SK-N-SH (cell line): ENCODE measurements around the gene CHERP. TPM values are rescaled to one million over a fixed set of nuclear protein-coding genes. Genes with fewer than 3 reads are reported as not detected.

Experiments used
- CTCF ChIA-PET: fragments of 300-600, 350-600 bp; formaldehyde crosslinking; extraction: SDS; loops from one replicate; lab custom pipeline; 2021; lab: Yijun Ruan, JAX
- POLR2A ChIA-PET: fragments of 350-600 bp; sonication (Branson Sonifier 250); formaldehyde crosslinking; extraction: SDS; loops from one replicate; lab custom pipeline; 2020; ENCODE audit warnings: antibody characterized with exemption, inconsistent platforms; lab: Yijun Ruan, JAX
- DNase-seq: peaks from one replicate; pipeline ENCODE4 v3.0.0; 2012
- H2AFZ ChIP-seq: fragments of 200-600 bp; sonication (generic); 2 replicates; pipeline ENCODE4 v1.8.1; 2016; ENCODE audit warnings: antibody characterized with exemption, mild to moderate bottlenecking, low read depth
- H3F3A ChIP-seq: fragments of 200-600 bp; sonication (generic); replicated peaks from 2 replicates; pipeline ENCODE3; 2016; ENCODE audit warnings: antibody characterized with exemption, mild to moderate bottlenecking; ENCODE audit not compliant: insufficient read depth
- H3K27ac ChIP-seq, 2 experiments: fragments of 200-500 bp in 1 of 2; fragments of 200-600 bp in 1 of 2; sonication (Bioruptor generic) in 1 of 2; sonication (generic), shearing (Covaris generic) in 1 of 2; 2 replicates each; pipeline versions ENCODE4 v1.5.1 to v1.6.1; 2014 to 2016; ENCODE audit warnings: low read depth in 2 of 2, inconsistent platforms in 1 of 2, low read length in 1 of 2, mild to moderate bottlenecking in 1 of 2, mixed read lengths in 1 of 2
- H3K27me3 ChIP-seq: fragments of 200-600 bp; sonication (generic), shearing (Covaris generic); 2 replicates; pipeline ENCODE4 v1.6.1; 2016; ENCODE audit warnings: mixed run types; ENCODE audit not compliant: insufficient read depth
- H3K36me3 ChIP-seq, 2 experiments: fragments of 200-500 bp in 1 of 2; fragments of 200-600 bp in 1 of 2; sonication (Bioruptor generic) in 1 of 2; sonication (generic) in 1 of 2; replicated peaks in 1 of 2; 2 replicates each; pipeline versions ENCODE3 to v1.5.1; 2014 to 2016; ENCODE audit warnings: low read length in 1 of 2, mild to moderate bottlenecking in 1 of 2; ENCODE audit not compliant: insufficient read depth in 2 of 2, control insufficient read depth in 1 of 2
- H3K4me1 ChIP-seq, 2 experiments: fragments of 200-500 bp in 1 of 2; fragments of 200-600 bp in 1 of 2; sonication (Bioruptor generic) in 1 of 2; sonication (generic), shearing (Covaris generic) in 1 of 2; 2 replicates each; pipeline versions ENCODE4 v1.5.1 to v1.6.1; 2014 to 2016; ENCODE audit warnings: low read depth in 1 of 2, low read length in 1 of 2, mixed run types in 1 of 2; ENCODE audit not compliant: insufficient read depth in 2 of 2, control insufficient read depth in 1 of 2
- H3K4me2 ChIP-seq: fragments of 200-600 bp; sonication (generic), shearing (Covaris generic); 2 replicates; pipeline ENCODE4 v1.6.1; 2017; ENCODE audit warnings: mixed run types
- H3K4me3 ChIP-seq, 2 experiments: fragments of 200-500 bp in 1 of 2; fragments of 200-600 bp in 1 of 2; sonication (Bioruptor generic) in 1 of 2; sonication (generic), shearing (Covaris generic) in 1 of 2; 2 replicates each; pipeline versions ENCODE4 v1.5.1 to v1.8.1; 2014 to 2016; ENCODE audit warnings: low read depth in 2 of 2, inconsistent platforms in 1 of 2, low read length in 1 of 2, mild to moderate bottlenecking in 1 of 2, mixed read lengths in 1 of 2, moderate library complexity in 1 of 2
- H3K79me2 ChIP-seq: fragments of 200-600 bp; sonication (generic); 2 replicates; pipeline ENCODE4 v1.8.1; 2017; ENCODE audit warnings: mild to moderate bottlenecking; ENCODE audit not compliant: insufficient read depth
- H3K9ac ChIP-seq: fragments of 200-600 bp; sonication (generic); 2 replicates; pipeline ENCODE4 v1.6.1; 2017; ENCODE audit warnings: mixed run types
- H3K9me2 ChIP-seq: fragments of 200-600 bp; sonication (generic); 2 replicates; pipeline ENCODE4 v1.6.1; 2017; ENCODE audit warnings: mixed run types
- H3K9me3 ChIP-seq: fragments of 200-600 bp; sonication (generic); 2 replicates; pipeline ENCODE4 v1.6.1; 2017; ENCODE audit warnings: mixed run types, mild to moderate bottlenecking, moderate library complexity
- H4K20me1 ChIP-seq: fragments of 200-600 bp; sonication (generic); 2 replicates; pipeline ENCODE4 v1.6.1; 2017; ENCODE audit warnings: mild to moderate bottlenecking, mixed run types; ENCODE audit not compliant: insufficient read depth
- ELF1 ChIP-seq: IDR thresholded peaks from 2 replicates; pipeline ENCODE4 v1.4.0; 2012
- EP300 ChIP-seq, 2 experiments: IDR thresholded peaks; 2 replicates each; pipeline versions ENCODE4 v1.4.0 to v1.6.1; 2012; ENCODE audit warnings: borderline replicate concordance in 1 of 2, low read depth in 1 of 2, low read length in 1 of 2
- FOXJ3 ChIP-seq: sonication (generic); formaldehyde crosslinking; IDR thresholded peaks from 2 replicates; pipeline ENCODE4 v1.5.1; 2020; ENCODE audit warnings: mild to moderate bottlenecking, missing genetic modification reagents
- FOXM1 ChIP-seq: IDR thresholded peaks from 2 replicates; pipeline ENCODE4 v1.4.0; 2012; ENCODE audit warnings: low read depth, mild to moderate bottlenecking
- GABPA ChIP-seq: IDR thresholded peaks from 2 replicates; pipeline ENCODE4 v1.4.0; 2012; ENCODE audit warnings: low read depth, mild to moderate bottlenecking
- IRF3 ChIP-seq: fragments of 150-350 bp; IDR thresholded peaks from 2 replicates; pipeline ENCODE4 v1.6.1; 2016; ENCODE audit warnings: mild to moderate bottlenecking, low read depth, low read length
- JUND ChIP-seq: IDR thresholded peaks from 2 replicates; pipeline ENCODE4 v1.4.0; 2012
- MEF2A ChIP-seq: IDR thresholded peaks from 2 replicates; pipeline ENCODE4 v1.4.0; 2012; ENCODE audit warnings: low read depth, borderline replicate concordance
- MXI1 ChIP-seq: IDR thresholded peaks from 2 replicates; pipeline ENCODE4 v1.6.1; 2012; ENCODE audit warnings: mild to moderate bottlenecking, low read depth, low read length, improper control_type of control experiment
- NFIC ChIP-seq: IDR thresholded peaks from 2 replicates; pipeline ENCODE4 v1.4.0; 2012; ENCODE audit warnings: borderline replicate concordance
- NRF1 ChIP-seq: IDR thresholded peaks from 2 replicates; pipeline ENCODE4 v1.6.1; 2012; ENCODE audit warnings: low read depth, mild to moderate bottlenecking, low read length
- POLR2AphosphoS5 ChIP-seq: IDR thresholded peaks from 2 replicates; pipeline ENCODE4 v1.6.1; 2012; ENCODE audit warnings: low read depth, low read length
- RXRA ChIP-seq: IDR thresholded peaks from 2 replicates; pipeline ENCODE4 v1.4.0; 2012; ENCODE audit warnings: low read depth, mild to moderate bottlenecking, borderline replicate concordance
- SIN3A ChIP-seq: IDR thresholded peaks from 2 replicates; pipeline ENCODE4 v1.6.1; 2012; ENCODE audit warnings: low read depth, mild to moderate bottlenecking, low read length, moderate library complexity, borderline replicate concordance
- TAF1 ChIP-seq: IDR thresholded peaks from 2 replicates; pipeline ENCODE4 v1.6.1; 2012; ENCODE audit warnings: low read depth, mild to moderate bottlenecking, low read length, moderate library complexity, borderline replicate concordance
- TCF12 ChIP-seq: IDR thresholded peaks from 2 replicates; pipeline ENCODE4 v1.4.0; 2012
- USF1 ChIP-seq: IDR thresholded peaks from 2 replicates; pipeline ENCODE4 v1.4.0; 2012; ENCODE audit warnings: low read depth, borderline replicate concordance
- USF2 ChIP-seq: fragments of 150-350 bp; IDR thresholded peaks from 2 replicates; pipeline ENCODE4 v1.6.1; 2017; ENCODE audit warnings: antibody characterized with exemption, low read length, low read depth, borderline replicate concordance
- YY1 ChIP-seq: IDR thresholded peaks from 2 replicates; pipeline ENCODE4 v1.4.0; 2012; ENCODE audit warnings: low read depth, mild to moderate bottlenecking
- ZBTB33 ChIP-seq: IDR thresholded peaks from 2 replicates; pipeline ENCODE4 v1.4.0; 2012; ENCODE audit warnings: low read depth, borderline replicate concordance
- WGBS: methylation state at CpG from one replicate; pipeline ENCODE4 v1.1.6; 2017; ENCODE audit warnings: low lambda C conversion rate; 5-methylcytosine and 5-hydroxymethylcytosine counted together
- polyA plus RNA-seq, 3 experiments: library from polyadenylated mRNA; depleted of rRNA; stranded (reverse); fragments of >200 nt; gene quantifications; 2 replicates each; pipeline ENCODE4 v1.2.3, GENCODE V29; 2012

Gene CHERP
- polyA plus RNA-seq, 1 of the 3 experiments (the other 2 are of a cell fraction) = 16.8 TPM

- H3K36me3 ChIP-seq = no peaks in the 10 kb centered on the region
- H2AFZ ChIP-seq = peak overlapping the region; percentile 65; the same call in 1 of the 2 replicates
- TF ChIP-seq NFIC (no peak), SIN3A (0 out of 2 replicates have a peak, but pooled peaks have one; percentile 13), MXI1 (peak; percentile 32; the same call in 1 of the 2 replicates), NRF1 (no peak), RXRA (no peak), JUND (no peak), ZBTB33 (no peak)
- H3K9me3 ChIP-seq = no peaks in the 10 kb centered on the region
- CTCF ChIA-PET = interaction anchor here (1.4 to 1.5 kb wide), 2 partner anchors 28 to 30 kb away, joined by 4 to 5 read pairs; no protein-coding TSS in a partner anchor
- H3K4me3 ChIP-seq = peak overlapping the region; percentile 75 to 77
- H3K9me2 ChIP-seq = no peaks in the 10 kb centered on the region
- POLR2A ChIA-PET = interaction anchor here (0.8 kb wide), 1 partner anchor 13 kb away, joined by 5 read pairs; no protein-coding TSS in a partner anchor
- WGBS = 2% methylated on average over 10 of the region's 67 CpGs
- peak overlapping the region; percentile 69 for H3K9ac ChIP-seq
- peak overlapping the region; percentile 88 for H3K4me2 ChIP-seq
- peaks cover 3% of the 10 kb centered on the region for H3F3A ChIP-seq
- H3K79me2 ChIP-seq = peaks cover 53% of the 10 kb centered on the region
- peaks cover 23% of the 10 kb centered on the region; the same call in 1 of the 2 replicates for H4K20me1 ChIP-seq
- peak overlapping the region in 1 of 2 experiments; percentile 18; a peak in 2 of 4 replicates for H3K27ac ChIP-seq
- no peaks in the 10 kb centered on the region for H3K27me3 ChIP-seq
- DNase-seq = no peak
- H3K4me1 ChIP-seq = peaks cover 8 to 17% of the 10 kb centered on the region in 2 experiments; a peak in 3 of 4 replicates
Measured at GRCh38 chr19:16470911-16471811, 71.1 kb downstream of the CHERP start.

- no peak overlapping the region for H3K27ac ChIP-seq
- WGBS = 34% methylated on average over 7 of the region's 7 CpGs
- H3K9me2 ChIP-seq = no peaks in the 10 kb centered on the region
- POLR2A ChIA-PET = no interaction called here
- H3K4me2 ChIP-seq = peak overlapping the region; percentile 88
- H3K4me3 ChIP-seq = peak overlapping the region; percentile 75 to 77
- no peak overlapping the region for H2AFZ ChIP-seq
- H3K36me3 ChIP-seq = no peaks in the 10 kb centered on the region
- CTCF ChIA-PET = interaction anchor here (1.4 to 1.5 kb wide), 2 partner anchors 28 to 29 kb away, joined by 4 to 5 read pairs; no protein-coding TSS in a partner anchor
- H3K4me1 ChIP-seq = peaks cover 8 to 17% of the 10 kb centered on the region in 2 experiments; a peak in 3 of 4 replicates
- no peaks in the 10 kb centered on the region for H3K9me3 ChIP-seq
- peak overlapping the region; percentile 69; the same call in 1 of the 2 replicates for H3K9ac ChIP-seq
- peaks cover 60% of the 10 kb centered on the region for H3K79me2 ChIP-seq
- no peaks in the 10 kb centered on the region for H3K27me3 ChIP-seq
- DNase-seq = no peak
- H3F3A ChIP-seq = peaks cover 3% of the 10 kb centered on the region
- H4K20me1 ChIP-seq = peaks cover 26% of the 10 kb centered on the region; the same call in 1 of the 2 replicates
- TF ChIP-seq GABPA (no peak), TCF12 (no peak), FOXM1 (no peak), USF2 (no peak), MEF2A (no peak), USF1 (no peak), TAF1 (no peak), EP300 (IDR thresholded peaks at IDR 0.05; ENCODE audit: borderline replicate concordance in 1 of 2, low read depth in 1 of 2, low read length in 1 of 2) (no peak), FOXJ3 (no peak), ELF1 (no peak), IRF3 (no peak), YY1 (no peak), POLR2AphosphoS5 (no peak), JUND (no peak)
Measured at GRCh38 chr19:16470541-16470910, 71.7 kb downstream of the CHERP start.
